NCI-H1417 treated with DMSO at 0.1 percent for 48 hours (cell line): Measurements from ENCODE around the gene CABP2.
"Not testable (repeated sequence)": the region's sequence is repeated elsewhere in the genome, so short reads cannot be mapped to it uniquely, and the experiment has no call there.

Experiments
- DNase-seq: peaks from one replicate; lab custom pipeline; 2025; lab: John Stamatoyannopoulos, UW

CABP2 gene

DNA sequence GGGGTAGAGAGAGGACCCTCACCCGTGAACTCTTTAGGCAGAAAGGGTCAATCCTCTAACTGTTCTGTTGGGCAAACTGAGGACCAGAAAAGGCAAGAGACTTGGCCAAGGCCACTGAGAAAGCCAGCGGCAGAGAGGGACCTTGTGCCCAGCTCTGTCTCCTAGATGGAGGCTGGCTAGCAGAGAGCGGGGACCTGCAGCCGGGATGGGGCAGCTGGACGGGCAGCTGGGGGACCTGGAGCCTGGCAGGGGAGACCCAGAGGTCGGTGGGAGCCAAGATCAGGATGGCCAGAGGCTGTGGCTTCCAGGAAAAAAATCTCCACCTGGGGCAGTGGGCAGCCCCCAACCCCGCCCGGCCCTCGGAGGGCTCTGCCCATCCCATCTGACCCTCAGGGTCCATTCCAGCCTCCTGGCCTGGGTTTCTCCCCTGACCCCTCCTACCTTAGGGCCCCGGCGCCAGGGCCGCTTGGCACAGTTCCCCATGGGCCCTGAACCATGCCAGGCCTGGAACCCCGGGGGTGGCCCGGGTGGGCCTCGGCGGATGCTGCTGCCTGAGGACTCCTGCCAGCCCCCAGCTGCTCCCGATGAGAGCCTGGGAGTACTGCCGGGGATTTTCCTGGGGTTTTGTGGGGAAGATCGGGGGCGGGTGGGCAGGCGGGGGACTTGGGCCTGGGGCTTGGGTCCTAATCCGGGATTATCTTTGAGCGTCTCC is at the start of gene CABP2:
TSS of gene CABP2 (minus strand) at position 603 of the 712 bp plus-strand sequence. CDS start at position 483, 120 bp downstream.
- DNase-seq: no peak

DNA sequence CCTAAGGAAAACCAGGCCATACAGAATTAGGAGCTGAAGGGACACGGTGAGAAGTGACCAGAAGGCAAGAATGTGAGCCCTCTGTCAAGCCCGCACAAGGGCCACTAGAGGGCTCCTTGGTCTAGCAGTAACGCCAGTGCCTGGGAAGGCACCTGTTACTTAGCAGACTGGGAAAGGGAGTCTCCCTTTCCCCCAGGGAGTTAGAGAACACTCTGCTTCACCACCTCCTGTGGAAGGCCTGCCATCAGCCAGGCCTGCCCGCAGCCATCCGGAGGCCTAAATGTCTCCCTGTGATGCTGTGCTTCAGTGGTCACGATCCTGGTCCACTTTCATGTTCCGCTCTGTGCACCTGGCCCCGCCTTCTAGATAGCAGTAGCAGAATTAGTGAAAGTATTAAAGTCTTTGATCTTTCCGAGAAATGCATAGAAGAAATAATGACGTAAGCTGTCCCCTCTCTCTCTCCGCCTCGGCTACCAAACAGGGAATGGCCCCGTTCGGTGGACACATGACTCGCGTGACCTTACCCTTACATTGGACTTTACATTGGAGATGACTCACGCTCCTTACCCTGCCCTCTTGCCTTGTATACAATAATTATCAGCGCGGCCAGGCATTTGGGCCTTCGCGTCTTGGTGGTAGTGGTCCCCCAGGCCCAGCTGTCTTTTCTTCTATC is 49.6 kb upstream of the CABP2 start:
- DNase-seq: peak; percentile 34

DNA sequence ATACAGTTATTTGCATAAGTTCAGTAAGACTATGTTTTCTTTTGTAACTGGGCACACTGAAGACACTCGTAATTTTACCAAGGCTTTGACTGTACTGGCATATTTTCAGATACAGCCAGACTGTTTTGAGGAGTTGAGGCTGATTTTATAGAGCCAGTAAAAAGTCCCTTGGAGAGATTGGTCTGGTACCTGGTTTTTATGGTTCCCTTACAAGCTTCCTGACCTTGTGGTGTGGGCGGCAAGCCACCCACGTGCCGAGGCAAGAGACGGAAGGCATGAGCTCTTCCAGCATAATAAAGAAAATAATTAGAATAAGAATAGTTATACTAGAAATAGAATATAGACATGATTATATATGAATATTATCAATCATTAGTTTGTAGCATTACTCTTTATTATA is 49.1 kb upstream of the CABP2 start:
- DNase-seq: no peak

DNA sequence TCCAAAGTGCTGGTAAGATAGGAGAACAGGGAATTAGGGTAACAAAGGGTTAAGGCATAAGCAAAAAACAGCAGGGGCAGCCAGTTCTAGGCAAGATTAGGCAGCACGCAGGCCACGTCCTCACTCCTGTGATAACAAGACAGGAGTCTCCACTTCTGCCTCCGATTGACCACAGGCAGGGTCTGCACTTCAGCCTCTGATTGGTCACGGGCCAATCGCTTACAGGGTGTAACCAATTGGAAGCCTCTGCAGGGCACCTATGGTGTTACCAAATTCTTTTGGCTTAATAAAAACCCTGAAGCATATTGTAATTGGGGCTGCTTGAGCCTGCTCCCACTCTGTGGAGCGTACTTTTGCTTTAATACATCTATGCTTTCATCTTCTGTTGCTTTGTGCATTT is 48.2 kb upstream of the CABP2 start:
- DNase-seq: no peak

DNA sequence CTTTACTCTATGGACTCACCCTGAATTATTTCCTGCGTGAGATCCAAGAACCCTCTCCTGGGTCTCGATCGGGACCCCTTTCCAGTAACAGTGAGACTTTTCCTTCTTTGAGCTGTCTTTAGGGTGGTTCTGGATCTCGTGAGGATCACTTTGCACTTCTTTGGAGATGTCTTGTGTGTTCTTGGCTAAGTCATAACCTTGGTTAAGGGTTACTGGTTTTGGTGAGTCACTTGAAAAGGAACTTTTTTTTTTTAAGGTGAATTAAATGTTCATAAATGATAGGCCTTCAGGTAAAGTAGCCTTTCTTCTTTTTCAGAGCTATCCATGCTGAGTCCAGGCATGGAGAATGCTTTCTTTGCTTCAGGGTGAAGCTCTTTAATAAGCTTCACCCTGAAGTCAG is 41.0 kb upstream of the CABP2 start:
- DNase-seq: no peak

DNA sequence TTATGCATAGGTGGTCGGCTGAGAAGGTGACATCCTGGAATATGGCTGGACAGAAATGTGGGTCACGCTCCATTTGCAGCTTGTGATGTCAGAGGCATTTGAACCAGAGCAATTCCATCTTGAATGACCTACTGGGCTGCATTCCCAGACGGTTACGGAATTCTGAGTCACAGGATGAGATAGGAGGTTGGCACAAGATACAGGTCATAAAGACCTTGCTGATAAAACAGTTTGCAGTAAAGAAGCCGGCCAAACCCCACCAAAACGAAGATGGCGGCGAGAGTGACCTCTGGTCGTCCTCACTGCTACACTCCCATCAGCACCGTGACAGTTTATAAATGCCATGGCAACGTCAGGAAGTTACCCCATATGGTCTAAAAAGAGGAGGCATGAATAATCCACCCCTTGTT is 40.5 kb upstream of the CABP2 start:
- DNase-seq: not testable (repeated sequence)

DNA sequence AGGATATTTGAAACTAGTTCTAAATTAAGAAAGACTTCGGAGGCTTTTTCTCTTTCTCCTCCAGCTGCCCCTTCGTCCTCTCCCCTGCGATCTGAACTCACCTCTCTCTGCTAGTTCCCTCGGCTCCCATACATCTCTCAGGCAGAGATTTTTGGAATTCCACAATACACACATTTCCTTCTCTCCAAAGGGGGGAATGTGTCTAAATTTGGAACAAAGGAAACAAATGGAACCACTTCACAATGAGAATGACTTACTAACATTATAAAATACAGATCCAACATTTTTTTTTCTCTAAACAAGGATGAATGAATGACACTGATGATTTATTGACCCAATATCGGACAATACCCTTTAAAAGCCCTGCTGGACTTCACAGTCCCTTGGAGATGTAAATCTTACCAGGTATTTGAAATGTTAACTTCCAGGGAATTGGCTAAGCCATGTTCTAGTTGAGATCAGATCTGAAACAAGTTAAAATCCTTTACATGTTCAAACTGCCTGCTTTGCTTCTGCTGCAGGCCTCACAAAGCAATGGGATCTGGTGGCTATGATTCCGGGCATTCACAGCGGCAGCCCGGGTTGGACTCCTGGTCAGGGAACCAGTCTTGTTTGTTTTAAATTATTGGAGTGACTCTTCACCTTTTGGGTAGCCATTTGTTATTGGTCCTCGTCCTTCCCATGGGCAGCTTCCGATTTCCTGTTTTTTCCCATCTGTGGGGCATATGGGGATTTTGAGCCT is 39.9 kb upstream of the CABP2 start:
- DNase-seq: no peak

DNA sequence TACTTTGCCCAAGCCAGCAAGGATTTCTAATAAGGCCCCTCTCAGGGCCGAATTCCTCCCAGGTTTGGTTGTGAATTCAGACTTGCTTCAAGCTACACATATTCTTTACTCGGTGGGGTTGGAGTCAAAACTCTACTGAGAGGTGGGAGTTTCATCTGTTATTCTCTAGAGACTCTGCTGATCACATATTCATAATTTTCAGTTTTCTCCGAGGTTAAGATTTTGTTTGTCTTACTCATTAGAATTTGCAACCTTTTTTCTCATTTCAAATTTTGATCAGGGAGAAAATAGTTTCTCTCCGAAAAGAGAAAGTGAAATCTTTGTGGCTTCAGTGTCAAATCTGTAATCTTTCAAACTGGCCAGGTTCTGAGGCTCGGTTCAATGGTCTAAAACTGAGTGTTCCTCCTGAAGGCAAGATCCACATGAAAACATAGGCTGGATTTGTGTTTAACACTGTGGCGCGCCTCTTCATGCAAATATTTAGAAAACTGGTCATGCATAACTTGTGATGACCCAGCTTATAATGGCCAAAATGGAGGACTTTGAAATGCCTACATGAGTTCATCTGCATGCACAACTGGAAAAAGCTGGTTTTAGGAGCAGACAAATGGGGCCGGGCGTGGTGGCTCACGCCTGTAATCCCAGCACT is 38.8 kb upstream of the CABP2 start:
- no peak for DNase-seq

DNA sequence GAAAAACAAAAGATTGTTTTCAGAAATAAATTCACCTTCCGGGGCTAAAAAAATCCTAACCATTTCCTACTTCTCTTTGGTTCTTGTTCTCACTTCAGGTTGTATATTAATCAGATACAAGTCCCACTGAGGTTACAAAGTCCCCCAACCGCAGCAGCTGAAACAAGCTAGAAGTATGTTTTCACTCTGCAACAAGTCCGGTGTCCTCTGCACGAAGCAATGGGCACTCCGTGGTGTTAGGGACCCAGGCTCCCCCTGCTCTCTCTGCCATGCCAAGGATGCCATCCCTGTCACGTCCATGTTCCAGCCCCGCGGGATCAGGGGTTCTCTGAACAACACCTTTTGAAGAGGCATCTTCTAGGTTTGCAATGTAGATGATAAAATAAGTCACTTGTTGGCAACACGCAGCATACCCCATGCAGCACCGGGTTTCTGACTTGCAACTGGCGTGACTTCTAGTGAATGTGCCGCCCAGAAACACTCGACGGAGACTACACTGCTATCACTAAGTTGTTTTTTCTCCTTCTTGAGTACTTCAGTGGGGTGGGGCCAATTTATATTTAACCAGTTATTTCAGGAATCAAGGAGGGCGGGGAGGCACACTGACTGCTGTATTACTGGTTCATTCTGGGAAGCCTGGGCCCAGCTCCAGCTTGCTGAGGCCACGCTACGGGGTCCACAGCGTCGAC is 35.0 kb upstream of the CABP2 start:
- no peak for DNase-seq

DNA sequence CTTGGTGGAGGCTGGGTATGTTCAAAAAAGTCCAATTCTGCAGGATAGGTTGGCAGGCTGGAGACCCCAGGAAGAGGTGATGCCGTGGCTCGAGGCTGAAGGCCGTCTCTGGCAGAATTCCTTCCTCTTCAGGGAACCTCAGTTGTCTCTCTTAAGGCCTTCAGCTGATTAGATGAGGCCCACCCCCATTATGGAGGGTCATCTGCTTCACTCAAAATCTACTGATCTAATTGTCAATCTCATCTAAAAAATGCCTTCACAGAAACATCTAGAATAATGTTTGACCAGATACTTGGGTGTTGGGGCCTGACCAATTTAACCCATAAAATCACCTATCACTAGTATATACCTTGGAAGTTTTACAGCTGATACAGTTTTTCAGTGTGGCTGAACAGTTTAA is 33.0 kb upstream of the CABP2 start:
- DNase-seq: no peak

DNA sequence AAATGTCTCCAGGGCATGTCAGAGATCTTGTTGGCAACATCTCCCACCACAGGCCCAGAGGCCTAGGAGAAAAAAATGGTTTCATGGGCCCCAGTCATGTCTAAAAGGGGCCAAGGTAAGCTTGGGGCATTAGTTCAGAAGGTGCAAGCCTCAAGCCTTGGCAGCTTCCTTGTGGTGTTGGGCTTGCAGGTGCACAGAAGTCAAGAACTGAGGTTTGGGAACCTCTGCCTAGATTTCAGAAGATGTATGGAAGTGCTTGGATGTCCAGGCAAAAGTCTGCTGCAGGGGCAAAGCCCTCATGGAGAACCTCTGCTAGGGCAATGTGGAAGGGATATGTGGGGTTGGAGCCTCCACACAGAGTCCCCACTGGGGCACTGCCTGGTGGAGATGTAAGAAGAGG is 28.5 kb upstream of the CABP2 start:
- not testable (repeated sequence) for DNase-seq

DNA sequence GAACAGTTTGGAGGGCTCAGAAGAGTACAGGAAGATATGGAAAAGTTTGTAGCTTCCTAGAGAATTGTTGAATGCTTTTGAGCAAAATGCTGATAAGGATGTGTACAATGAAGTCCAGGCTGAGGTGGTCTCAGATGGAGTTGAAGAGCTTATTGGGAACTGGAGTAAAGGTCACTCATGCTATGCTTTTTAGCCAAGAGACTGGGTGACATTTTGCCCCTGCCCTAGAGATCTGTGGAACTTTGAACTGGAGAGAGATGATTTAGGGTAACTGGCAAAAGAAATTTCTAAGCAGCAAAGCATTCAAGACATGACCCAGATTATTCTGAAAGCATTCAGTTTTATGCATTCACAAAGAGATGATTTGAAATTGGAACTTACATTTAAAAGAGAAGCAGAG is 27.9 kb upstream of the CABP2 start:
- no peak for DNase-seq

DNA sequence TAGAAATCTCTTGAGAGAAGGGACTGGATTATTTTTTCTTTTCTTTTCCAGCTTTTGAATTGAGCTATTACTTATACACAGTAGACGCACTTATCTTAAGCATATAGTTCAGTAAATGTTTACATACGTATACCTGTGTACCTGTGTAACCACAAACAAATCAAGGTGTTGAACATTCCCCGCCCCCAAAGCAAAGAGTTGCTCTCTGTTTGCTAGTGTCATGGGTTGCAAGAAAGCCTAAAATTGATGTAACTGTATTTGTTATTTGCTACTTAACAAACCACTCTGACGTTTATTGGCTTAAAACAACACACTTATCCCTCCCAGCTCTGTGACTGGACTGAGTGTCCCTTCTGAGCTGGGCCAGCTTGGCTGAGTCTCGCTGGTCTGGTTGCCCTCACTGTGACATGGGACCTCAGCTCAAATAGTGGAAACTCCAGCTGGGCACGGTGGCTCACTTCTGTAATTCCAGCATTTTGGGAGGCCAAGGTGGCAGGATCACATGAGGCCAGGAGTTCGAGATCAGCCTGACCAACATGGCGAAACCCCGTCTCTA is 25.4 kb upstream of the CABP2 start:
- no peak for DNase-seq

DNA sequence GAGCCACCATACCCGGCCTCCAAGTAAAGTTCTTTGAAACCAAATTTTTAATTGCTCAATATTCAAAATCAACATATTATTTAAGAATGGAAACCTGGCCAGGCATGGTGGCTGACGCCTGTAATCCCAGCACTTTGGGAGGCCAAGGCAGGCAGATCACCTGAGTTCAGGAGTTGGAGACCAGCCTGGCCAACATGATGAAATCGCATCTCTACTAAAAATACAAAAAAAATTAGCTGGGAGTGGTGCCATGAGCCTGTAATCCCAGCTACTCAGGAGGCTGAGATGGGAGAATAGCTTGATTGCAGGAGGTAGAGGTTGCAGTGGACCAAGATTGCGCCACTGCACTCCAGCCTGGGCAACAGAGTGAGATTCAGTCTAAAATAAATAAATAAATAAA is 24.9 kb upstream of the CABP2 start:
- DNase-seq: not testable (repeated sequence)

DNA sequence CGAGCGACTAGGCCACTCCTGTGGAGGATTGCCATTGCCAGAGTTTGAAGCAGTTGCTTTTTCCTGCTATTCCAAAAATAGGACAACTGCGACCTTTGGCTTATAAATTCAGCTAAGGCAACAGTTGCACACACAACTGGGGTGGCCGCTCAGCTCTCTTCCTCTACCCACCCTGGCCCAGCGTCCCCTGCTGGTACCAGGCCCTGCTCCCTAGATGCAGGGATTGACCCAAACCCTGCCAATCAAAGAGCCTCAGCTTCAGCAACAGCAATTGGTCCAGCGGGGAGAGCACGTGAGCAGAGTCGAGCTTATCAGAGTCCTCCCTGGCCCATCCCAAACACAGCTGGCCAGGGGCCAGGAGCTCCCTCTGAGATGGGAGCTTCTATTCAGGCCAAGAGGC is 22.0 kb upstream of the CABP2 start:
- no peak for DNase-seq

DNA sequence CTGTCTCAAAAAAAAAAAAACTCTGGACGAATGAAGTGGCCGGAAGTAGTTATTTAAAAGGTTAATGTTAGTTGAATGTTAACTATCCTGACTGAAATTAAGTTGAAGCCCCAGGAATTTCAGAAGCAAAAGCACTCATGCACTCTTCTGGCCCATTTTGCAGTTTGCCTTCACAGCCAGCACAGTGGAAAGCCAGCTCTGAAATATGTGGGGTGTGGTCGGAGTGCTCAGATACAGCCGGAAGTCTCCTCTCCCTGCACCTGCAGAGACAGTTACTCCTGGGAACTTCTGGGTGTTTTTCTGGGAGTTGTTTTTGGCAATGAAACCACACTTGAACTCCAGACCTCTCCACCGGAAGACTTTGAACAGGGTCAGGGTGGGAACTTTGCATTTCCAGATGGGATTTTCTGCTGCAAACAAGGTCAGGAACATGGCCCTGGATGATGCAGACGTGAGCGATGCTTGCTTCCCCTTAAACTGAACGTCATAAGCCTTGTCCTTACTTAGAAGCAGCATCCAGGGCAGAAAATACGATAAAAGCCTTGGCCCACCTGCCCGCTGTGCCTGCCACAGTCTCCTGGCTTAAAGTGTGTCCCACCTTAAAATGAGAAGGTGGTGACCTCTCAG is 21.5 kb upstream of the CABP2 start:
- DNase-seq: no peak

DNA sequence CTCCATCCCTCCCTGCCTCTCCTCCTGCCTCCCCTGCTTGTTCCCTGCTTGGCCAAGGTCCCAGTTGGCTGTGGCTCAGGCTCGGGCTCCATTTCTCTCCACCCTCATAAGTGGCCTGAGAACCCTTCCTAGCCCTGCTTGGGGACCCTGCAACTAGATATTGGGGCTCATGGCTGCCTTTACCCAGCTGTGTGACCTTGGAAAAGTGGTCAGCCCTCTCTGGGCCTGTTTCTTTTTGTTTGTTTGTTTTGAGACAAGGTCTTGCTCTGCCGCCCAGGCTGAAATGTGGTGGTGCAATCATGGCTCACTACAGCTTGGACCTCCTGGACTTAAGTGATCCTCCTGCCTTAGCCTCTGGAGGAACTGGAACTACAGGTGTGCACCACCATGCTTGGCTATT is 20.3 kb upstream of the CABP2 start:
- DNase-seq: no peak

DNA sequence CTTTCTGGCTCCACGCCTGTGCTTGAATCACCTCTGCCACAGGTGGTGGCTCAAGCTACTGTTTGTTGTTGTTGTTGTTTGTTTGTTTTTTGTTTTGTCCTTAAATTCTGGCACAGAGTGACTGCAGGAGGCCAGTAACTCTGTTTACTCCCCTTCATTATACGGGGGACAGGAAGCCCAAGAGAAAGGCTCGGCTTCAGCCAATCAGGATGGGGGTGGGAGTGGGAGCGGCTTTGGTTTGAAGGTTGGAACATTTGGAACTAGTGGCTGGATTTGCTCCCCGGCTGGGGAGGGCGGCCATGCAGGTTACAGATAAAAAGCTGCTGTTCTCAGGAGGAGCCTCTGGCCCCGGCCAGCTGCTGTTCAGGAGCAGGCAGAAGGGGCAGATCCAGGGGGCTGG is 19.7 kb upstream of the CABP2 start:
- DNase-seq: no peak

DNA sequence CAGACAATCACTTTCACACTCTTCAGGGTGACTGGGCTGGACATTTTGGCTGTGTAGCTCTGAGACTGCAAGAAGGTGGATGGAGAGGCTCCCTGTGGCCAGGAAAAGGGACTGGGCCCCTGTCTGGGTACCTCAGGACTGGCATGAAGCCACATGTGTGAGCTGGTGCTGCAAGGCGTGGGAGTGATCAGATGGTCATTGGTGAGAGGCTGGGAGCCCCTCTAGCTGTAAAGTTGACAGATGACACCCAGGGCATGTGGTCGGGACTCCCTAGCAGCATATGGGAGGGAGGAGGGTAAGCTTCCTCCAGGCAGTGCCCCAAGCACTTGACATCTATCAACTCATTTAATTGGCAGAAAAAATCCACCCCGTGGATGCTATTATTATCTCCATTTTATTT is 18.9 kb upstream of the CABP2 start:
- no peak for DNase-seq

DNA sequence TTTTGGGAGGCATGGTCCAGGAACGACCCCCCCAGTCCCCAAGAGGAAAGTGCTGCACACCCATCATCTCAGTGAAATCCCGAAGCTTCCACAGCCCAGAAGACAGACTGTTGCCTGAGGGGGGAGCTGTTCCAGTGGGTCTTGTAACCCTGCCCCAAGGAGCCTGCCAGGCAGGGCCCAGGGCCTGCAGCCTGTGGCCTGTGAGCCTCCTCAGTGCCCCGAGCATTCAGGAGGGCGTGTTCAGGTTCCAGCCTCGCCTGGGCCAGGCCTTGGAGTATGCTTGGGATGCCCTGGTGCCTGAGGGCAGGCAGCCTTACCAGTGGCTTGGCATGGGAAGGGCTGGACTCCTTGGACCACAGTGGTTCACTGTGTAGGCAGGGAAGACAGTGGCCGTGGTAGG is 18.0 kb upstream of the CABP2 start:
- DNase-seq: no peak

DNA sequence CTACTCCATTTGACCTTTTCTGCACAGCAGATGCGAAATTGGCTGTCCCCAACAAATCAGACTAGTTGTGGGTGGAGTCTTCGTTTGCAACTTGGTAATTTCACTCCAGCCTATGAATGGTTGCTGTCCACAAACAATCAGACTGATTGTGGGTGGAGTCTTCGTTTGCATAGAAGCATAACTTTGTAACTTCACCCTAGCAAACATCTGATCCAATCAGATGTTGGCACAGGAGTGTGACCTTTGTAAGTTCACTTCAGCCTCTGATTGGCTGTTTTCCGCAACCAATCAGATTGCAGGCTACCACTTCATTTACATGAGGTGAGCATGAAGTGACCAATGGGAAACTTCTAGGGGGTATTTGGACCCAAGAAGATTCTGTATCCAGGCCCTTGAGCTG is 16.3 kb upstream of the CABP2 start:
- DNase-seq: no peak
